Mesendoderm (in vitro differentiated cells): Measurements from ENCODE around the gene NR1D1.

Source experiments
- DNase-seq: peaks from one replicate; pipeline ENCODE4 v3.0.0; 2013
- H2AK5ac ChIP-seq: 2 replicates; pipeline ENCODE4 v1.6.1; 2013; ENCODE audit warnings: low read length, inconsistent platforms
- H2BK120ac ChIP-seq: 2 replicates; pipeline ENCODE4 v1.6.1; 2013; ENCODE audit warnings: low read depth, mild to moderate bottlenecking, low read length, moderate library complexity, mixed read lengths
- H2BK15ac ChIP-seq: replicated peaks from 2 replicates; pipeline ENCODE4 v1.6.1; 2013; ENCODE audit warnings: low read depth, mild to moderate bottlenecking, moderate library complexity
- H2BK5ac ChIP-seq: 2 replicates; pipeline ENCODE4 v1.6.1; 2013; ENCODE audit warnings: low read length, inconsistent platforms
- H3K18ac ChIP-seq: 2 replicates; pipeline ENCODE4 v1.6.1; 2013; ENCODE audit warnings: mild to moderate bottlenecking, low read length, mixed read lengths
- H3K23ac ChIP-seq: one replicate; pipeline ENCODE4 v1.6.1; 2013; ENCODE audit warnings: low read length
- H3K27ac ChIP-seq: 2 replicates; pipeline ENCODE4 v1.5.1; 2013; ENCODE audit warnings: low read depth, mild to moderate bottlenecking, inconsistent platforms, low read length, moderate library complexity
- H3K27me3 ChIP-seq: 2 replicates; pipeline ENCODE4 v1.6.1; 2013; ENCODE audit warnings: low read length, control low read depth, mild to moderate bottlenecking, inconsistent platforms; ENCODE audit not compliant: insufficient read depth, poor library complexity
- H3K36me3 ChIP-seq: 2 replicates; pipeline ENCODE4 v1.6.1; 2013; ENCODE audit warnings: low read length, inconsistent platforms; ENCODE audit not compliant: control insufficient read depth, insufficient read depth
- H3K4ac ChIP-seq: one replicate; pipeline ENCODE4 v1.6.1; 2013; ENCODE audit warnings: low read depth, mild to moderate bottlenecking, low read length, moderate library complexity
- H3K4me1 ChIP-seq: 2 replicates; pipeline ENCODE4 v1.6.1; 2013; ENCODE audit warnings: low read depth, low read length, inconsistent platforms; ENCODE audit not compliant: control insufficient read depth
- H3K4me2 ChIP-seq: 2 replicates; pipeline ENCODE4 v1.6.1; 2013; ENCODE audit warnings: low read length
- H3K4me3 ChIP-seq: 2 replicates; pipeline ENCODE4 v1.5.1; 2013; ENCODE audit warnings: mild to moderate bottlenecking, low read length
- H3K56ac ChIP-seq: one replicate; pipeline ENCODE4 v1.6.1; 2013; ENCODE audit warnings: low read length
- H3K79me1 ChIP-seq: 2 replicates; pipeline ENCODE4 v1.6.1; 2013; ENCODE audit warnings: low read length, inconsistent platforms
- H3K79me2 ChIP-seq: 2 replicates; pipeline ENCODE4 v1.6.1; 2013; ENCODE audit warnings: mild to moderate bottlenecking, low read length; ENCODE audit not compliant: control insufficient read depth, insufficient read depth
- H3K9ac ChIP-seq: 2 replicates; pipeline ENCODE4 v1.6.1; 2013; ENCODE audit warnings: low read length, inconsistent platforms
- H4K5ac ChIP-seq: one replicate; pipeline ENCODE4 v1.6.1; 2013; ENCODE audit warnings: low read length
- H4K8ac ChIP-seq: one replicate; pipeline ENCODE4 v1.6.1; 2013; ENCODE audit warnings: low read depth, mild to moderate bottlenecking, control low read depth, low read length, moderate library complexity
- WGBS: extraction: QIAGEN DNeasy Blood & Tissue Kit; methylation state at CpG from one replicate; pipeline ENCODE4 v1.1.7; 2013; ENCODE audit warnings: low lambda C conversion rate, missing lambda C conversion rate; ENCODE audit not compliant: insufficient coverage; ENCODE audit errors: extremely low coverage; 5-methylcytosine and 5-hydroxymethylcytosine counted together

The NR1D1 gene

GRCh38 chr17:40104594-40105486, 4.5 kb upstream of the NR1D1 start:
- H3K23ac ChIP-seq, result no peak overlapping the region
- H2BK15ac ChIP-seq, result no peak overlapping the region
- no peak overlapping the region for H4K8ac ChIP-seq
- H2BK5ac ChIP-seq, result no peak overlapping the region
- H3K36me3 ChIP-seq, result no peaks in the 10 kb centered on the region
- WGBS, result no CpG with 5 or more reads among the region's 3 CpGs
- no peak overlapping the region for H3K9ac ChIP-seq
- H3K79me2 ChIP-seq, result no peaks in the 10 kb centered on the region
- H2AK5ac ChIP-seq, result peak overlapping the region; percentile 3
- no peaks in the 10 kb centered on the region for H3K79me1 ChIP-seq
- peak overlapping the region; percentile 35 for H3K56ac ChIP-seq
- H3K4me1 ChIP-seq, result peaks cover 9% of the 10 kb centered on the region
- no peak for DNase-seq
- H3K18ac ChIP-seq, result no peak overlapping the region
- no peak overlapping the region for H3K4me2 ChIP-seq
- H4K5ac ChIP-seq, result no peak overlapping the region
- H3K4ac ChIP-seq, result no peak overlapping the region
- H2BK120ac ChIP-seq, result no peak overlapping the region
- H3K4me3 ChIP-seq, result no peak overlapping the region
- no peaks in the 10 kb centered on the region for H3K27me3 ChIP-seq
- H3K27ac ChIP-seq, result no peak overlapping the region

GRCh38 chr17:40103688-40104087, 3.3 kb upstream of the NR1D1 start:
- no peak overlapping the region for H3K4ac ChIP-seq
- no peak overlapping the region for H2BK5ac ChIP-seq
- no peaks in the 10 kb centered on the region for H3K27me3 ChIP-seq
- H3K56ac ChIP-seq, result peak overlapping the region; percentile 4
- no peak overlapping the region for H3K4me2 ChIP-seq
- H2BK15ac ChIP-seq, result no peak overlapping the region
- no peaks in the 10 kb centered on the region for H3K79me2 ChIP-seq
- H3K23ac ChIP-seq, result no peak overlapping the region
- H4K8ac ChIP-seq, result no peak overlapping the region
- no peaks in the 10 kb centered on the region for H3K36me3 ChIP-seq
- no CpG with 5 or more reads among the region's 2 CpGs for WGBS
- H4K5ac ChIP-seq, result no peak overlapping the region
- no peak overlapping the region for H3K27ac ChIP-seq
- peaks cover 14% of the 10 kb centered on the region for H3K4me1 ChIP-seq
- no peak overlapping the region for H2BK120ac ChIP-seq
- H3K9ac ChIP-seq, result peak overlapping the region; percentile 1
- H3K4me3 ChIP-seq, result no peak overlapping the region
- DNase-seq, result no peak
- H3K18ac ChIP-seq, result no peak overlapping the region
- no peak overlapping the region for H2AK5ac ChIP-seq
- no peaks in the 10 kb centered on the region for H3K79me1 ChIP-seq

GRCh38 chr17:40103071-40103661, 2.8 kb upstream of the NR1D1 start:
- H3K4me3 ChIP-seq, result no peak overlapping the region
- peaks cover 18% of the 10 kb centered on the region for H3K4me1 ChIP-seq
- no CpG with 5 or more reads among the region's 3 CpGs for WGBS
- no peak for DNase-seq
- no peak overlapping the region for H3K27ac ChIP-seq
- H3K23ac ChIP-seq, result no peak overlapping the region
- no peak overlapping the region for H2BK5ac ChIP-seq
- no peak overlapping the region for H4K5ac ChIP-seq
- H3K36me3 ChIP-seq, result no peaks in the 10 kb centered on the region
- H3K56ac ChIP-seq, result peak overlapping the region; percentile 4
- no peak overlapping the region for H3K18ac ChIP-seq
- no peaks in the 10 kb centered on the region for H3K27me3 ChIP-seq
- H3K9ac ChIP-seq, result peak overlapping the region; percentile 1
- H2BK120ac ChIP-seq, result no peak overlapping the region
- no peak overlapping the region for H4K8ac ChIP-seq
- no peak overlapping the region for H2AK5ac ChIP-seq
- no peak overlapping the region for H2BK15ac ChIP-seq
- H3K4me2 ChIP-seq, result no peak overlapping the region
- H3K4ac ChIP-seq, result no peak overlapping the region
- H3K79me2 ChIP-seq, result no peaks in the 10 kb centered on the region
- H3K79me1 ChIP-seq, result no peaks in the 10 kb centered on the region

GRCh38 chr17:40101367-40102210, 1.2 kb upstream of the NR1D1 start:
- Histone ChIP-seq H2BK120ac (no peak overlapping the region), H4K5ac (no peak overlapping the region), H3K36me3 (no peaks in the 10 kb centered on the region), H4K8ac (no peak overlapping the region), H3K27me3 (no peaks in the 10 kb centered on the region), H2AK5ac (no peak overlapping the region), H3K4me1 (peaks cover 14% of the 10 kb centered on the region), H2BK15ac (no peak overlapping the region), H3K4ac (no peak overlapping the region), H3K23ac (no peak overlapping the region), H3K27ac (no peak overlapping the region), H3K4me3 (no peak overlapping the region), H2BK5ac (no peak overlapping the region), H3K79me1 (no peaks in the 10 kb centered on the region), H3K4me2 (no peak overlapping the region), H3K9ac (no peak overlapping the region), H3K79me2 (no peaks in the 10 kb centered on the region), H3K56ac (no peak overlapping the region), H3K18ac (no peak overlapping the region)
- WGBS, result no CpG with 5 or more reads among the region's 16 CpGs
- no peak for DNase-seq

- H3K4me2 ChIP-seq, result peak overlapping the region; percentile 84
- no peaks in the 10 kb centered on the region for H3K27me3 ChIP-seq
- no peak overlapping the region for H2BK15ac ChIP-seq
- peak overlapping the region; percentile 66 for H3K9ac ChIP-seq
- H3K27ac ChIP-seq, result no peak overlapping the region
- H4K8ac ChIP-seq, result no peak overlapping the region
- peak overlapping the region; percentile 83 for H3K56ac ChIP-seq
- no peaks in the 10 kb centered on the region for H3K79me2 ChIP-seq
- H3K36me3 ChIP-seq, result no peaks in the 10 kb centered on the region
- H4K5ac ChIP-seq, result no peak overlapping the region
- H3K4me3 ChIP-seq, result peak overlapping the region; percentile 25
- no CpG with 5 or more reads among the region's 25 CpGs for WGBS
- H2AK5ac ChIP-seq, result no peak overlapping the region
- no peak overlapping the region for H2BK120ac ChIP-seq
- no peak overlapping the region for H3K4ac ChIP-seq
- H3K79me1 ChIP-seq, result no peaks in the 10 kb centered on the region
- H3K18ac ChIP-seq, result no peak overlapping the region
- DNase-seq, result peak; percentile 99
- peaks cover 14% of the 10 kb centered on the region for H3K4me1 ChIP-seq
- no peak overlapping the region for H3K23ac ChIP-seq
- H2BK5ac ChIP-seq, result no peak overlapping the region
Observed at GRCh38 chr17:40100669-40101366, 429 bp upstream of the NR1D1 start.
